ENCODE results near the gene HECTD2.
"Not testable (repeated sequence)": the region's sequence is repeated elsewhere in the genome, so short reads cannot be mapped to it uniquely, and the experiment has no call there.

HECTD2 gene

GRCh38 chr10:91528768-91529167 lies 118.6 kb downstream of the HECTD2 start:
- no peak overlapping the region for H3K4me3 ChIP-seq
- H3K4me1 ChIP-seq = no peaks in the 10 kb centered on the region
- TF ChIP-seq CTCF (IDR thresholded peaks at IDR 0.05) = no peak
- H3K9me3 ChIP-seq = no peaks in the 10 kb centered on the region
- DNase-seq = no peak
- no peaks in the 10 kb centered on the region for H3K27me3 ChIP-seq
- no peak overlapping the region for H3K27ac ChIP-seq
- intact Hi-C loops (cut with DNase I; ENCODE audit: low total_unique reads) = no loop called here
- H3K36me3 ChIP-seq = no peaks in the 10 kb centered on the region

- H3K4me1 ChIP-seq; H3K27me3 ChIP-seq; H3K27ac ChIP-seq; intact Hi-C loops (cut with DNase I; ENCODE audit: low total_unique reads); H3K9me3 ChIP-seq; H3K36me3 ChIP-seq; H3K4me3 ChIP-seq; DNase-seq: not testable (repeated sequence)
These were observed 124.6 kb downstream of the HECTD2 start for GRCh38 chr10:91534789-91535188.

- no peak for TF ChIP-seq CTCF (IDR thresholded peaks at IDR 0.05)
- DNase-seq = peak in 1 of 2 donors; percentile 58
- no peak overlapping the region for H3K27ac ChIP-seq
These were observed 126.0 kb downstream of the HECTD2 start for GRCh38 chr10:91536111-91536510.

GRCh38 chr10:91536733-91537132 lies 126.6 kb downstream of the HECTD2 start:
- Histone ChIP-seq H3K27ac (no peak overlapping the region), H3K4me1 (peaks cover 0 to 7% (median 3%) of the 10 kb centered on the region in 4 donors), H3K4me3 (no peak overlapping the region), H3K36me3 (peaks cover 0 to 5% (median 4%) of the 10 kb centered on the region in 3 donors), H3K27me3 (no peaks in the 10 kb centered on the region), H3K9me3 (no peaks in the 10 kb centered on the region)
- no peak for TF ChIP-seq CTCF (IDR thresholded peaks at IDR 0.05)
- intact Hi-C loops (cut with DNase I; ENCODE audit: low total_unique reads) = no loop called here
- DNase-seq = no peak

More at GRCh38 chr10:91536111-91536510, 126.0 kb downstream of the HECTD2 start:
- no peak overlapping the region for H3K4me3 ChIP-seq
- intact Hi-C loops (cut with DNase I; ENCODE audit: low total_unique reads) = no loop called here
- H3K36me3 ChIP-seq = peaks cover 0 to 5% (median 4%) of the 10 kb centered on the region in 3 donors
- no peaks in the 10 kb centered on the region for H3K27me3 ChIP-seq
- H3K4me1 ChIP-seq = peaks cover 0 to 7% (median 3%) of the 10 kb centered on the region in 4 donors
- no peaks in the 10 kb centered on the region for H3K9me3 ChIP-seq

- peaks cover 0 to 7% (median 3%) of the 10 kb centered on the region in 4 donors for H3K4me1 ChIP-seq
- intact Hi-C loops (cut with DNase I; ENCODE audit: low total_unique reads) = no loop called here
- no peak overlapping the region for H3K4me3 ChIP-seq
- no peaks in the 10 kb centered on the region for H3K27me3 ChIP-seq
- no peak for DNase-seq
- no peak for TF ChIP-seq CTCF (IDR thresholded peaks at IDR 0.05)
- no peak overlapping the region for H3K27ac ChIP-seq
- peaks cover 0 to 5% (median 4%) of the 10 kb centered on the region in 3 donors for H3K36me3 ChIP-seq
- no peaks in the 10 kb centered on the region for H3K9me3 ChIP-seq
These were observed 127.7 kb downstream of the HECTD2 start for GRCh38 chr10:91537614-91538383.

GRCh38 chr10:91539930-91540329 lies 129.8 kb downstream of the HECTD2 start:
- no peak overlapping the region for H3K4me3 ChIP-seq
- no peak for DNase-seq
- no peaks in the 10 kb centered on the region for H3K9me3 ChIP-seq
- intact Hi-C loops (cut with DNase I; ENCODE audit: low total_unique reads) = no loop called here
- peaks cover 0 to 7% (median 3%) of the 10 kb centered on the region in 4 donors for H3K4me1 ChIP-seq
- H3K27ac ChIP-seq = no peak overlapping the region
- TF ChIP-seq CTCF (IDR thresholded peaks at IDR 0.05) = no peak
- H3K27me3 ChIP-seq = no peaks in the 10 kb centered on the region
- H3K36me3 ChIP-seq = peaks cover 0 to 5% (median 4%) of the 10 kb centered on the region in 3 donors

All from tibial artery (tissue), 4 donors.